LHCN-M2 (cell line): Measurements from ENCODE around the gene RBP5. TPM values are rescaled to one million over a fixed set of nuclear protein-coding genes. Genes with fewer than 3 reads are reported as not detected.

Experiments used
- DNase-seq: peaks from one replicate; pipeline ENCODE4 v3.0.0-alpha.2; 2012; ENCODE audit warnings: low read depth
- total RNA-seq: library from RNA; depleted of rRNA; stranded (reverse); fragments of >200 nt; gene quantifications from 2 replicates; pipeline ENCODE4 v1.2.3, GENCODE V29; 2014

Gene RBP5
- total RNA-seq, 1 experiment from 2014 or later, result not detected

GRCh38 chr12:7102582-7102981 lies 26.1 kb downstream of the RBP5 start:
- no peak for DNase-seq

GRCh38 chr12:7101694-7102131 lies 27.0 kb downstream of the RBP5 start:
- no peak for DNase-seq

- DNase-seq, result no peak
Observed at GRCh38 chr12:7101047-7101693, 27.5 kb downstream of the RBP5 start.

- DNase-seq, result no peak
Observed at GRCh38 chr12:7100239-7100638, 28.4 kb downstream of the RBP5 start.

- DNase-seq, result no peak
Observed at GRCh38 chr12:7099290-7099996, 29.2 kb downstream of the RBP5 start.

GRCh38 chr12:7096979-7097378 lies 31.7 kb downstream of the RBP5 start:
- DNase-seq, result no peak

GRCh38 chr12:7096006-7096932 lies 32.4 kb downstream of the RBP5 start:
- DNase-seq, result no peak

GRCh38 chr12:7093892-7094291 lies 34.8 kb downstream of the RBP5 start:
- DNase-seq, result no peak

- no peak for DNase-seq
Observed at GRCh38 chr12:7093486-7093885, 35.2 kb downstream of the RBP5 start.

GRCh38 chr12:7092986-7093460 lies 35.7 kb downstream of the RBP5 start:
- DNase-seq, result no peak

- DNase-seq, result peak; percentile 88
Observed at GRCh38 chr12:7092229-7092985, 36.3 kb downstream of the RBP5 start, which contains the start of gene C1R. TSS of gene C1R (minus strand) at chr12:7092445. CDS start at chr12:7092388, 57 bp downstream.

- peak; percentile 70 for DNase-seq
Observed at GRCh38 chr12:7091660-7092228, 36.9 kb downstream of the RBP5 start.

- no peak for DNase-seq
Observed at GRCh38 chr12:7091171-7091570, 37.5 kb downstream of the RBP5 start.

GRCh38 chr12:7090222-7090998 lies 38.3 kb downstream of the RBP5 start:
- peak; percentile 86 for DNase-seq

- no peak for DNase-seq
Observed at GRCh38 chr12:7089196-7089871, 39.4 kb downstream of the RBP5 start.

- no peak for DNase-seq
Observed at GRCh38 chr12:7083125-7083524, 45.6 kb downstream of the RBP5 start.

- no peak for DNase-seq
Observed at GRCh38 chr12:7081037-7081436, 47.7 kb downstream of the RBP5 start.

GRCh38 chr12:7079826-7080125 lies 48.9 kb downstream of the RBP5 start:
- DNase-seq, result peak; percentile 69

- no peak for DNase-seq
Observed at GRCh38 chr12:7078163-7078562, 50.5 kb downstream of the RBP5 start.

- DNase-seq, result no peak
Observed at GRCh38 chr12:7076493-7076892, 52.2 kb downstream of the RBP5 start.
